HG02885 (cell line): ENCODE data around the gene NOTCH4.
"Not testable (repeated sequence)": the region's sequence is repeated elsewhere in the genome, so short reads cannot be mapped to it uniquely, and the experiment has no call there.

ENCODE experiments used
- ATAC-seq: cut with Tn5 transposase; IDR thresholded peaks from one replicate; pipeline ENCODE4 v1.9.1; 2021; ENCODE audit warnings: mild to moderate bottlenecking; ENCODE audit not compliant: unreplicated experiment, poor library complexity

The NOTCH4 gene

DNA sequence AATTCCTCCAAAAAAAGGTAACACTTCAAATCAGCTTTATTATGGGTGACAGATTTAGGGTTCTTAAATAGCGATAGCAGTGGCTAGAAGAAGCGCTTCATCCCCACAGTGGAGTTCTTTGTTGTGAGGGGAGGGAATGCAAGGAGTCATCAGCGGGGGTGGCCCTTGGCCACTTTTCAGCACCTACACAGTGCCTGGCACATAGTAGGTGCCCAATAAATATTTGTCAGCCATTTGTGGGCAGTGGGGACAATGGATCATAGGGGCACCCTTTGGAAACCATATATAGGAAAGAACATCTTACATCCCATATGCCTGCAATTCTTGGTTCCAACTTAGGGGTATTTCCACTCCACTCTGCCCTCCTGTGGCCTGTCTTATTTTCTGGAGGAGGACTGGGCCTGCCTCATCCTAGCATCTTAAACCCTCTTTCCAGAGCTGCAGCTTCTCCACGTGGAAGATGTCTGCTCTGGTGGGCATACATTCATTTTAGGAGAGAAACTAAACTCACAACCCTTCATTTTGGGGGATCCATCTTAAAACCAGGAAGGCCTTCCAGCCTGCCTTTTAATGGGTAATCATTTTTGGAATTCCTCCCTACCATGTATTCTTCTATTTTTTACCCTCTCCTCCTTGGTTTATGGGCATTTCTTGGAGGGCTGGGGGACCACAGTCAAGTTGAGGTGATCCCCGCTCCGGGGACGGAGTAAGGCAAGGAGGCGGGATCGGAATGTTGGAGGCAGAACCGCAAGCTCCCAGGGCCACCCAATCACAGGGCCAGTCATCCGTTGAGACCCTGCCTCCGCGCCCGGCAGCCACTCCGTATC lies 28.8 kb downstream of the NOTCH4 start:
- ATAC-seq, result no peak

DNA sequence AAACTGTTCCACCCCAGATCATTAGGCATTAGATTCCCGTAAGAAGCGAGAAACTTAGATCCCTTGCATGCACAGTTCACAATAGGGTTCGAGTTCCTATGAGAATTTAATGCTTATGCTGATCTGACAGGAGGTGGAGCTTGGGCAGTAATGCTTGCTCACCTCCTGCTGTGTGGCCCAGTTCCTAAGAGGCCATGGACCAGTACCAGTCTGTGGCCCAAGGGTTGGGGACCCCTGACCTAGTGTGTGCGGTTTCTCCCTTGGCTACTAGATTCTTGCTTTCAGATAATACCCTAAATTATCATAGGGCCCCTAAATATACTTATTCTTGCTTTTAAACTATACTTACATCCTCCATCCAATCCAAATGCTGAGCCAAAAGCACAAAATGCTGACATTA lies 29.5 kb downstream of the NOTCH4 start:
- ATAC-seq, result no peak

DNA sequence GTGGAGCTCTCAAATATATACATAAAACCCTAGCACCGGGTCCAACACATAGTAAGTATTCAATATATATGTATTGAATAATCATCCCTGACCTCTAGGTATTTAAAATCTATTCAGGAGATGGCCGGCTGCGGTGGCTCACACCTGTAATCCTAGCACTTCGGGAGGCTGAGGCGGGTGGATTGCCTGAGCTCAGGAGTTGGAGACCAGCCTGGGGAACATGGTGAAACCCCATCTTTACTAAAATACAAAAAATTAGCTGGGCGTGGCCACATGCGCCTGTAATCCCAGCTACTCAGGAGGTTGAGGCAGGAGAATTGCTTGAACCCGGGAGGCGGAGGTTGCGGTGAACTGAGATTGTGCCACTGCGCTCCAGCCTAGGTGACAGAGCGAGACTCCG lies 30.8 kb downstream of the NOTCH4 start:
- ATAC-seq, result not testable (repeated sequence)

DNA sequence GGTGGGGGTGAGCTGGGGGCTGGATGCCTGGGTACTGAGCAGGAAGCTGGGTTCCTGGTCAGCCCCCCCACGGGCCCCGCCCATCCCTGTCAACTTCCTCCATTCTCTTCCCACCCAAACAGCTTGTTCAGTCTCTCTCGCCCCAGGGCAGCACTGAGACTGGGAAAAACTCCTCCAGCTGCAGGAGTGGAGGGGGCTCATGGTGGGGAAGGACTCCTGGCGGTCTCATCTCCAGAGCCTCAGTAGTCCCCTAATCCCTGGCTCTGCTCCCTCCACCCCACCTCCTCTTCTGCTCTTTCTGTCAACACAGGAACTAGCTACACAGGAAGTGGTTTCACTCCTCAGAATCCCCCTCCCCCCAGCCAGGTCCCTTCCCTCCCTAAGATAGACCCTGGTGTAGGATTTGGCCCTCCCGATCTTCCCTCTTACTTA lies 31.2 kb downstream of the NOTCH4 start, which contains the start of gene GPSM3:
TSS of gene GPSM3 (minus strand) at position 36 of the 432 bp plus-strand sequence. CDS start 130 bp downstream, outside the sequence.
- no peak for ATAC-seq

DNA sequence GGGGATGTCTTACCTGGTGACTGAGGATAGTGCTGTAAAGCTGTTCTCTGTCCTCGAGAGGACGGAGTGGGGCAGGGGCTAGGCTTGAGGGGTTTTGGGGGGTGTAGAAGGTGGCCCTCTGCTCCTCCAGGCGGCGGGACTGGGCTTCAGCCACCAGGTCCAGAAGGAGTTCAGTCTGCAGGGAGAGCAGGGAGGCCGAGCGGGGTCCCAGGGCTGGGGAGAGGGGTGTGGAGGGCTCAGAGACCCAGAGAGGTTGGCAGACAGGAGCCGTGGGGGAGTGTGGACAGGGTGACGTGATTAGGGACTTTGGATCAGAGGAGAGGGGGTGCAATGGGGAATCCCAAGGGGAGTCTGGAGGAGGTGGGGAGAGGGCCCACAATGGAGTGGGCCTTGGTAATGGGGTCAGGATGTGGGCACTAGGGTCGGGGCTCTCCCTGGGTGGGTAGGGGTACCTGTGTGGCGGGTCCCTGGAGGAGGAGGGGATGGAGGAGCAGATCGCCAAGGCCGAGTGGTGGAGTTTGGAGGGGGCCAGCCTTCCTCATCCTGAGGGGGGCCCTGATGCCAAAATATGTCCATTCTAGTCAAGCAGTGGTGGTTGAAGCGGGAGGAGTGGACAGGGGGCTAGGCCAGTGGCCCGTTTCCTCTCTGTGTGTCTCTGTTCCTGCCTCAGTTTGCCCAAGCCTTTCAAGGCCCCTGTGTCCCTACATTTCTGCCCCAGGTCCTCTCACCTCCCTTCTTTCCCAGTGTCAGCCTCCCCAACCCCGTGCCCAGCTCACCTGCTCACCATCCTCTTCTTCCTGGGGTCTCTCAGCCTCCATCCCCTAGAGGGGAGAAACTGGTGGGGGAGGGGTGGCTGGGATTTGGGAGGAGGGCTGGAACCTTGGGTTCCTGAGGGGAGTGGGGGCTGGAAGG lies 31.9 kb downstream of the NOTCH4 start:
- ATAC-seq, result no peak

GRCh38 chr6:32190911-32191677 lies 32.8 kb downstream of the NOTCH4 start:
- no peak for ATAC-seq

DNA sequence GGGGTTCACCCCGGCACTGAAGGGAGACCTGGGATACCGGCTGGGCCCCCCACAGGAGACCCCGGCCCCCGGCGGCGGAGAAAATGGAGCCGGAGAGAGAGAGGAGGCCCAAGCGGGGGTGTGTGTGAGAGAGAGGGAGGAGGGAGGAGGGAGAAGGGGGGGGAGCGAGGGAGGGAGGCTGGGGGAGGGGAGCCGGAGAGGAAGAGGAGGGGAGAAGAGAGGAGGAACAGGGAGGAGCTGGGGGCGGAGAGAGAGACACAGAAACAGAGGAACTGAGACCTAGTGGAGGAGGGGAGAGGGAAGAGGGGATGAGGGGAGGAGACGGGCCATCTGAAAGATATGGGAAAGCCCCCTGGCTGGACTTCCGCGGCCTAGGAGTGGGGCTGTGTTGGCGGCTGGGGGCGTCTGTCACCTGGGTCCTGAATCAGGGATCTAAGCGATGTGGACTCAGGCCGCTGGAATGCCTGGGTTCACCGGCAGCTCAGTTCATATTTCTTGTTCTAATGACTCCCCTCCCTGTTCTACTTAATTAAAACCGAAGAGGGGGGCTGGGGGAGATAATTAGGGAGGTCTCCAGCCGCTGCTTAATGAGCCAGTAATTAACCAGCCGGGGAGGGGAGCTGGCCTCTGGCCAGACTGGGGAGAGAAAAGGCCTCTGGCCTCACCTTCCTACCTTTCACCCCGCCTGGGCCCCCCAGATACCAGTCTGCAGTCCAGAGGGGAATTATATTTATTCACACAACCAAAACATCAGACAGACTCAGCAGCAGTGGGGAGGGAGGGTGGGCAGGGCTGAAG lies 33.6 kb downstream of the NOTCH4 start, which contains the start of gene PBX2:
TSS of gene PBX2 (minus strand) at position 149 of the 798 bp plus-strand sequence. CDS start 287 bp downstream, outside the sequence.
- peak; percentile 63 for ATAC-seq

- ATAC-seq, result no peak
These were observed 34.2 kb downstream of the NOTCH4 start for GRCh38 chr6:32189742-32190053.

DNA sequence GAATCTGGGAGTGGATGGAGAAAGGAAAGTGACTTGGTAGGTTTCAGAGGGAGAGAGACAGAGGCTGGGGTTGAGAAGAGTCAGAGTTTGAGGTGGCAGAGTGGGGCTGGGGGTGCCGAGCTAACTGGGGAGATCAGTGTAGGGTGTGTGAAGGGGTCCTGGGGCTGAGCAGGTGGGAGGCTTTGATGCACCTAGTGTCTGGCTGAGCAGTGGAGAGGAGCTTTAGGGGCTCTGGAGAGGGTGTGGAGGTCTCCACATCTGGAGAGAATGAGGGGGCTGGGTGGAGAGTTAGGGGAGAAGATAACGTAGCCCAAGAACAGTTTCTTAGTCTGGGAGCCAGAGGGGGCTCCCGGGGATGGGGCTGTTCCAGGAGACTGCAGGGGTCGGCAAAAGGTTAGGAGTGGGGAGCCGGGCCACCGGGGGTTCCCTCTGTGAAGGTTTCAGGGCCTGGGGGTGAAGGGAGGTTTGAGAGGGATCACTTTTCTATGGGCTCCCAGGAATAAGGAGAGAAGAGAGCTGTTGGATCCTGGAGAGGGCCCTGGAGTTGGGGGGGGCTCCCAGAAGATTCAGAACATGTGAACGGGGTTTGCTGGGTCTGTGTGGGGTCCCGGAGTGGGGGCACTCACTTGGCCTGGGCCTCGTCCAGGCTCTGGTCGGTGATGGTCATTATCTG lies 34.7 kb downstream of the NOTCH4 start:
- no peak for ATAC-seq

- ATAC-seq, result no peak
These were observed 35.3 kb downstream of the NOTCH4 start for GRCh38 chr6:32188381-32189068.

DNA sequence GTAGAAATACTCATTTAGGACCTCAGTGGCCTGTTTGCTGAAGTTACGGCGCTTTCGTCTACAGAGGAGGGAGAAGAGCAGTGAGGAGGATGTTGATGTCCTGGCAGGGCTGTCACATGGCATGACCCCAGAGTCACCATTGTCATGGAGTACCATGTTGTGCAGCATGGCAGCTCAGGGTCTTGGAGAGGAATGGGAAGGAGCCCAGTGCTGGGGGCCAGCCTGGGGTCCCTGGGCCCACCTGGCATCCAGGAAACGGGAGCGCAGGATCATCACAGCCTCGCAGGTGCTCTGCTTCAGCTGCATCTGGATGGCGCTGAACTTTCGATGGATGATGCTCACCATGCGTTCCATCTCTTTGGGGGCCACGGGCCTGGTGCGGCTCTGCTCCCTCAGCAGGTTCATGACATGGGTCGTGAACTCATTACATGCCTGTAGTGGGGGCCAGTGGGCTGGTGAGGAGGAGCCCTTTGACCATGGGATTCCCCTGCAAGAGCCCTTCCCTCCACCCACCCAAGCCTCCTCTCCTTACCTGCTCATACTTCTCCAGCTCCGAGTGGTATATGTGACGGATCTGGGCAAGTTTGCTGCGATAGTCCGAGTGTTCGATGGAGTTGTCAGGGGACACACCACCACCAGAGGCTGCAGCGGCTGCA lies 36.0 kb downstream of the NOTCH4 start:
- not testable (repeated sequence) for ATAC-seq

DNA sequence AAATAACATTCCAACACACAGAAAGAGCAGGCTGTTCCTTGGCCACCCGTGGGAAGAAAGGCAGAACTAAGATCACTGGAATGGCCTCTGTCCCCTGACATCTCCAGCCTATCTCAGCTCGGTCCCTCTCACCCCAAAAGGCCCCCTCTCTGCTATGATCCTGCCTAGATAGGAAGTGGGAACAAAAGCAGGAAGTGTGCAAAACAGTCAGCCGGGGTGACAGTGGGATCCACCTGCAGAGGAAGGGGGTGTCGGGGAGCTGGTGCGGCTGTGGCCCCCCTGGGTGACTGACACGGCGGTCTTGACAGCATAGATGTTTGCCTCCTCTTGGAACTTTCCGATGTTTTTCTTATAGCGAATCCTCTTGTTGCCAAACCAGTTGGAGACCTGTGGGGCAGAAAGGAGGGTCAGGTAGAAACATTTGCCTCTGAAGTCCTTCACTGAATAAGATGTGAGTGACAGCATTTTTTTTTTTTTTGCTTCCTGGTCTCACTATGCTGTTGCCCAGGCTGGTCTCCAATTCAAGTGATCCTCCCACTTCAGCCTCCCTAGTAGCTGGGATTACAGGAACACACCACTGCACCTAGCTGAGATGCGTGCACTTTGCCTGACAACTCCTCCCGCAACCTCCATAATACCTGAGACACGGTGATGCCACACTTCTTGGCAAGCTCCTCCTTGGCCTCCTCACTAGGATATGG lies 36.7 kb downstream of the NOTCH4 start:
- no peak for ATAC-seq

DNA sequence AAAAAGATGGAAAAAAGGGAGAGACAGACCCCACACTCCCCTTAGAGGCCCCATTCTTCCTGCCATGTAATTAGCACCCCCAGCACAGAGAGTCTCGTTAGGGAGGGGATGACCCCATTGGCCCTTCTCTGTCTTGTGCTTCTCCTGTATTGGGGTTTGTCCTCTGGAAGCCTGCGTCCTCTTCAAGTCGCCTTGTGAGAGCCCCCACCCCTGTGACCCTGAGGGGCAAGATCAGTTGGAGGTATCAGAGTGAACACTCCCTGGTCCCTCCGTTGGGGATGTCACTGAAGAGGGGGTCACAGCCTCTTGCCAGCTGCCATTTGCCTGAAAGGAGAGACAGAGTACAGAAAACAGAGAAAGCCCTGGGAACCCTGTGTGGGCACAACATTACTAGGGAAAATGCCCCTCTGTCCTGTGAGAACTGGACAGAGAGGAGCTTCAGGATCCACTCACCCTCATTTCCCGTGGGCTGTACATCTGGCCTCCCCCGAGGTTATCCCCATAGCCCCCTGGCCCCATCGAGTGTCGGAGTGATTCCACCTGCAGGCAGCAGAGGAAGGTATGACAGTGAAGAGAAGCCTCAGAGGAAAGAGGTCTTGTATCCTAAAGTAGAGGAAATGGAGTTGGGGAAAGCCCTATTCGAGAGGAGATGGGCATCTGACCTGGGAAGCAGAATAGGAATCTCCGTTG lies 37.6 kb downstream of the NOTCH4 start:
- not testable (repeated sequence) for ATAC-seq

GRCh38 chr6:32185681-32186131 lies 38.2 kb downstream of the NOTCH4 start:
- not testable (repeated sequence) for ATAC-seq

GRCh38 chr6:32184084-32184640 lies 39.7 kb downstream of the NOTCH4 start, which contains the start of gene AGER:
TSS of gene AGER (minus strand) at chr6:32184253. CDS start at chr6:32184222, 31 bp downstream.
- no peak for ATAC-seq

DNA sequence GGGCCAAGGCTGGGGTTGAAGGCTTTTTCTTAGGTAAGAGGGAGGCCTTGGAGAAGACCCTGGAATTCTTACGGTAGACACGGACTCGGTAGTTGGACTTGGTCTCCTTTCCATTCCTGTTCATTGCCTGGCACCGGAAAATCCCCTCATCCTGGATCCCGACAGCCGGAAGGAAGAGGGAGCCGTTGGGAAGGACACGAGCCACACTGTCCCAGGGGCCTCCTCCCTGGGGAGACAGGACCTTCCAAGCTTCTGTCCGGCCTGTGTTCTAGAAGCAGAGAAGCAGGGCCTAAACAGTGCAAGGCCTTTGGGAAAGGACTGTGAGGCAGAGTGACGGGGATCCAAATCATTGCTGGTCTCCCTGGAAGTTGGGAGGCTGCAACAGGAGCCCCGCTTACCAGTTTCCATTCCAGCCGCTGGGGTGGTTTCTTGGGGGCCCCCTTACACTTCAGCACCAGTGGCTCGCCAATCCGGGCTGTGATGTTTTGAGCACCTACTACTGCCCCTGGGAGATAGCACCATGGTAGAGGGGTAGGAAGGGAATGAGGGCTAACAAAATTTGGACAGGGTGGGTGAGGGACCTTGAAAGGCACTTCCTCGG lies 40.3 kb downstream of the NOTCH4 start:
- no peak for ATAC-seq
